Activated T-cell treated with anti-CD3 and anti-CD28 coated beads, Interleukin-2, amount 50 U/mL, for 24 hours (primary cell): ENCODE results near the gene LRRC2.

ENCODE experiments used
- DNase-seq: peaks from one replicate; pipeline ENCODE4 v3.0.0-alpha.2; 2020
- H3K27ac Mint-ChIP-seq: 2 replicates; pipeline ENCODE4 v1.8.0; 2020; ENCODE audit warnings: mild to moderate bottlenecking, mixed read lengths
- H3K27me3 Mint-ChIP-seq: 2 replicates; pipeline ENCODE4 v1.8.0; 2020; ENCODE audit warnings: mixed read lengths
- H3K36me3 Mint-ChIP-seq: 2 replicates; pipeline ENCODE4 v1.8.0; 2020; ENCODE audit warnings: low read depth, mixed read lengths
- H3K4me1 Mint-ChIP-seq: 2 replicates; pipeline ENCODE4 v1.8.0; 2020; ENCODE audit warnings: low read depth, mixed read lengths
- H3K4me3 Mint-ChIP-seq: 2 replicates; pipeline ENCODE4 v1.8.0; 2020; ENCODE audit warnings: mild to moderate bottlenecking, moderate library complexity, mixed read lengths
- H3K9me3 Mint-ChIP-seq: 2 replicates; pipeline ENCODE4 v1.8.0; 2020; ENCODE audit warnings: mixed read lengths

LRRC2 gene

GRCh38 chr3:46574881-46575576, 8.9 kb upstream of the LRRC2 start:
- peaks cover 2% of the 10 kb centered on the region for H3K27me3 Mint-ChIP-seq
- peaks cover 5% of the 10 kb centered on the region for H3K4me1 Mint-ChIP-seq
- no peak for DNase-seq
- no peak overlapping the region for H3K4me3 Mint-ChIP-seq
- H3K27ac Mint-ChIP-seq = no peak overlapping the region
- no peaks in the 10 kb centered on the region for H3K36me3 Mint-ChIP-seq
- H3K9me3 Mint-ChIP-seq = no peaks in the 10 kb centered on the region

- peaks cover 5% of the 10 kb centered on the region for H3K4me1 Mint-ChIP-seq
- no peaks in the 10 kb centered on the region for H3K9me3 Mint-ChIP-seq
- no peak overlapping the region for H3K4me3 Mint-ChIP-seq
- no peaks in the 10 kb centered on the region for H3K36me3 Mint-ChIP-seq
- no peak for DNase-seq
- H3K27me3 Mint-ChIP-seq = peaks cover 2% of the 10 kb centered on the region
- no peak overlapping the region for H3K27ac Mint-ChIP-seq
Observed at GRCh38 chr3:46574243-46574646, 8.1 kb upstream of the LRRC2 start.

DNA sequence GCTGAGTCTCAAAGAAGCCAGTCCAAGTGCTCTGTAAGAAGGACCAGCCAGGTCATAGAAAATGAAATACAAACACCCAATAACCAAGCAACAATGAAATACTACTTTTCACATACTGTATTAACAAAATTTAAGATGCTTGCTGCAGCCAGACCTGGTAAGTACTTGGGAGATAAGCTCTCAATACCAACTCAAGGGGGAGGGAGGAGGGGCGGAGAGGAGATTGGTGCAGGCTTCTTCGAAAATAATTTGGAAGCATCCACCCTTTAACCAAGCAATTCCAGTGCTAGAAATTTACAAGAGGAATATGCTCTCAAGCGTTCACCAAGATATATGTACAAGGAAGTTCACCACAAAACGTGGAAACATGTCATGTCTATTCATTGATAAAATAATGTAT, 7.6 kb upstream of the LRRC2 start:
- H3K27ac Mint-ChIP-seq = no peak overlapping the region
- no peaks in the 10 kb centered on the region for H3K36me3 Mint-ChIP-seq
- no peak overlapping the region for H3K4me3 Mint-ChIP-seq
- peaks cover 2% of the 10 kb centered on the region for H3K27me3 Mint-ChIP-seq
- no peaks in the 10 kb centered on the region for H3K9me3 Mint-ChIP-seq
- DNase-seq = no peak
- H3K4me1 Mint-ChIP-seq = peaks cover 1% of the 10 kb centered on the region

- Mint-ChIP-seq H3K27me3 (peaks cover 9% of the 10 kb centered on the region), H3K9me3 (no peaks in the 10 kb centered on the region), H3K36me3 (no peaks in the 10 kb centered on the region), H3K4me1 (no peaks in the 10 kb centered on the region), H3K27ac (no peak overlapping the region), H3K4me3 (no peak overlapping the region)
- no peak for DNase-seq
Observed at GRCh38 chr3:46571684-46572083, 5.6 kb upstream of the LRRC2 start.

- Mint-ChIP-seq H3K27ac (no peak overlapping the region), H3K4me3 (peak overlapping the region; percentile 68), H3K4me1 (peaks cover 15% of the 10 kb centered on the region), H3K36me3 (no peaks in the 10 kb centered on the region), H3K9me3 (no peaks in the 10 kb centered on the region), H3K27me3 (peaks cover 30% of the 10 kb centered on the region)
- no peak for DNase-seq
Observed at GRCh38 chr3:46565607-46566039, 479 bp downstream of the LRRC2 start.

- no peak for DNase-seq
- H3K36me3 Mint-ChIP-seq = no peaks in the 10 kb centered on the region
- H3K4me3 Mint-ChIP-seq = peak overlapping the region; percentile 68
- no peak overlapping the region for H3K27ac Mint-ChIP-seq
- no peaks in the 10 kb centered on the region for H3K9me3 Mint-ChIP-seq
- peaks cover 15% of the 10 kb centered on the region for H3K4me1 Mint-ChIP-seq
- H3K27me3 Mint-ChIP-seq = peaks cover 35% of the 10 kb centered on the region
Observed at GRCh38 chr3:46565077-46565476, 1.0 kb downstream of the LRRC2 start.

- H3K4me1 Mint-ChIP-seq = peaks cover 15% of the 10 kb centered on the region
Observed at GRCh38 chr3:46564190-46565021, 1.7 kb downstream of the LRRC2 start.

GRCh38 chr3:46561951-46562350, 4.2 kb downstream of the LRRC2 start:
- H3K27ac Mint-ChIP-seq = peak overlapping the region; percentile 39
- DNase-seq = no peak
- no peaks in the 10 kb centered on the region for H3K36me3 Mint-ChIP-seq
- H3K9me3 Mint-ChIP-seq = no peaks in the 10 kb centered on the region
- no peak overlapping the region for H3K4me3 Mint-ChIP-seq
- peaks cover 31% of the 10 kb centered on the region for H3K4me1 Mint-ChIP-seq
- peaks cover 30% of the 10 kb centered on the region for H3K27me3 Mint-ChIP-seq

More at GRCh38 chr3:46564190-46565021, 1.7 kb downstream of the LRRC2 start:
- no peak overlapping the region for H3K27ac Mint-ChIP-seq
- H3K27me3 Mint-ChIP-seq = peaks cover 36% of the 10 kb centered on the region
- H3K36me3 Mint-ChIP-seq = no peaks in the 10 kb centered on the region
- no peak overlapping the region for H3K4me3 Mint-ChIP-seq
- H3K9me3 Mint-ChIP-seq = no peaks in the 10 kb centered on the region
- DNase-seq = no peak

DNA sequence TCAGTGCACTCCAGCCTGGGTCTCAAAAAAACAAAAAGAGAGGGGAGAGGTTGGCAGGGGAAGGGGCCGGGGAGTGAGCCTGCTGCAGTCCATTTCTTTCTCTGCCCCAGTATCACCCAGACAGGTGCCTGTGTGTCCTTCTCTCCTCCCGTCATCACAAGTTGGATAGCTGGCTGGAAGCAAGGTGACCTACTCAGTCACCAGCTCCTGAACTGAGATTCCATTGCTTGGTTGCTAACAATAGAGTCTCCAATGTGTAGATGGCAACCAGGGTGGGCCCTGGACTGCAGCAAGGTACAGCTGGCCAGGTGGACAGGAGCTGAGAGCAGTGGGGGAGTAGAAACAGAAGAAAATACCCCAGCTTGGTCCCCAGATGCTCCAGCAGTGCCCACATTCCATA, 4.6 kb downstream of the LRRC2 start:
- peaks cover 31% of the 10 kb centered on the region for H3K4me1 Mint-ChIP-seq
- H3K9me3 Mint-ChIP-seq = no peaks in the 10 kb centered on the region
- no peak overlapping the region for H3K27ac Mint-ChIP-seq
- H3K4me3 Mint-ChIP-seq = no peak overlapping the region
- no peaks in the 10 kb centered on the region for H3K36me3 Mint-ChIP-seq
- peaks cover 30% of the 10 kb centered on the region for H3K27me3 Mint-ChIP-seq
- no peak for DNase-seq

DNA sequence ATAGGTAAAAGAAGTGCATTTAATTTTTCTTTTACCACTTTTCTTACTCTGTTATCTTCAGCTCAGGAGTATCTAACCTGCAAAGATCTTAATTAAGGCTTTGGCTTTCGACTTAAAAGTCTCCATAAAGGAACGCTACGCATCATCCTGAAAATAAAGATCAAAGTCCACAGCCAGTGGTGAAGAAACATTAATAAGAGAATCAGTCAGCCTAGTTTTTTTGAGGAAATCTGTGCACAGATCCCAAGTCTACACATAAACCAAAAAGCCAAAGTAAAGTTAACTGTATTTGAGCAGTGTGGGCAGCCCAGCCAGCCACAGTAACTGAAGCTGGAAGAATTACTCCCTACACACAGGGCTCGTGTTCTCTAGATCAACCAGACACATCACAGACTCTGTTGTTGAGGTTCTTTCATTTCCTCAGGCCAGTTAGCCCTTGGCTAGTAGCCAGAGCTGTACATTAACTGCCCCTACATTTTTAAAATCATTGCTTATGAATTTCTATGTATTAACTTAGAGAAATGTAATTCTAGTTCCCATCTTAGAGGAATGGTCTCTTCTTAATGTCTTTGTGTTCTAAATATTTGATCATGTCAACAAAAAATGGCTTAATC, 6.9 kb downstream of the LRRC2 start:
- H3K4me1 Mint-ChIP-seq = peaks cover 19% of the 10 kb centered on the region
- H3K4me3 Mint-ChIP-seq = no peak overlapping the region
- H3K27ac Mint-ChIP-seq = no peak overlapping the region

GRCh38 chr3:46558184-46559043, 7.7 kb downstream of the LRRC2 start:
- DNase-seq = peak; percentile 75

More for the DNA sequence above, 6.9 kb downstream of the LRRC2 start:
- Mint-ChIP-seq H3K36me3 (no peaks in the 10 kb centered on the region), H3K9me3 (no peaks in the 10 kb centered on the region), H3K27me3 (peaks cover 12% of the 10 kb centered on the region)
- no peak for DNase-seq

GRCh38 chr3:46557814-46558183, 8.3 kb downstream of the LRRC2 start:
- H3K27ac Mint-ChIP-seq = no peak overlapping the region

More at GRCh38 chr3:46558184-46559043, 7.7 kb downstream of the LRRC2 start:
- H3K9me3 Mint-ChIP-seq = no peaks in the 10 kb centered on the region
- H3K27me3 Mint-ChIP-seq = peaks cover 8% of the 10 kb centered on the region
- H3K27ac Mint-ChIP-seq = peak overlapping the region; percentile 16
- no peaks in the 10 kb centered on the region for H3K36me3 Mint-ChIP-seq
- peak overlapping the region; percentile 75 for H3K4me3 Mint-ChIP-seq
- peaks cover 19% of the 10 kb centered on the region for H3K4me1 Mint-ChIP-seq

GRCh38 chr3:46553154-46553553, 12.9 kb downstream of the LRRC2 start:
- Mint-ChIP-seq H3K9me3 (no peaks in the 10 kb centered on the region), H3K4me3 (no peak overlapping the region), H3K27me3 (no peaks in the 10 kb centered on the region)

More at GRCh38 chr3:46557814-46558183, 8.3 kb downstream of the LRRC2 start:
- no peaks in the 10 kb centered on the region for H3K36me3 Mint-ChIP-seq
- H3K9me3 Mint-ChIP-seq = no peaks in the 10 kb centered on the region
- DNase-seq = no peak
- H3K27me3 Mint-ChIP-seq = peaks cover 8% of the 10 kb centered on the region
- H3K4me3 Mint-ChIP-seq = no peak overlapping the region
- H3K4me1 Mint-ChIP-seq = peaks cover 19% of the 10 kb centered on the region

GRCh38 chr3:46552538-46552937, 13.6 kb downstream of the LRRC2 start:
- Mint-ChIP-seq H3K4me3 (no peak overlapping the region), H3K36me3 (no peaks in the 10 kb centered on the region), H3K9me3 (no peaks in the 10 kb centered on the region), H3K27ac (no peak overlapping the region), H3K4me1 (peaks cover 12% of the 10 kb centered on the region), H3K27me3 (no peaks in the 10 kb centered on the region)
- no peak for DNase-seq

More at GRCh38 chr3:46553154-46553553, 12.9 kb downstream of the LRRC2 start:
- Mint-ChIP-seq H3K36me3 (no peaks in the 10 kb centered on the region), H3K4me1 (peaks cover 17% of the 10 kb centered on the region), H3K27ac (no peak overlapping the region)
- no peak for DNase-seq
